GM21528 (cell line): ENCODE measurements around the gene MEIS1.

Experiments used
- ATAC-seq: cut with Tn5 transposase; IDR thresholded peaks from one replicate; pipeline ENCODE4 v1.9.1; 2021; ENCODE audit warnings: mild to moderate bottlenecking, moderate library complexity; ENCODE audit not compliant: unreplicated experiment, low FRiP score

The MEIS1 gene

DNA sequence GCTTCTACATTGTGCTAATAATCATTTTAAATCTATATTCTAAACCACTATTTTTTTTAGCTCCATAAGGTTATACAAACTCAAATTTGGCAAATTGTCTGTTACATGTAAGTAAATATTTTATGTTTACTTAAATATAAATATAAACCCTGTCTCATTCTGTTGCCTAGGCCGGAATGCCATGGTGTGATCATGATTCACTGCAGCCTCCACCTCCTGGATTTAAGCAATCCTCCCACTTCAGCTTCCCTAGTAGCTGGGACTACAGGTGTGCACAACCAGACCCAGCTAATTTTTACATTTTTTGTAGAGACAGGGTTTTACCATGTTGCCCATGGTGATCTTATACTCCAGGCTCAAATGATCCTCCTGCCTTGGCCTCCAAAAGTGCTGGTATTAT is 124.7 kb downstream of the MEIS1 start:
- ATAC-seq: no peak

DNA sequence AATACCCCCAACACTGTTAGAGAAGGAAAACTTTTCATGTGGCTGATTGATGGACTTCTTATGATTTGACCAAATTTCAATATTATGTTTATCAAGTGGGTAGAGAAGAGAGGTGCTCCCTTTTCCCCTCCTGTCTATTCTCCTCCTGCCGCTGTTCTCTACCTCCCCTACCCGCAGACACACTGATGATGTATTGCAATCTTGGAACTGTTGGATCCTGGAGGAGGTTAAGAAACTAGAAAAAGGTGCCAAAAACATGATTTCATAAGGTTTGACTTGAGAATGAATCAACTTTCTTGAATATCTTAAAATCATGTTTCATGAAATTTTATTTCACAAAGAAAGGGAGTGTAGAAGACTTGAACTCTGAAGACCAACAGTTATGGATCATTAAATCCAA is 125.8 kb downstream of the MEIS1 start:
- ATAC-seq: no peak

DNA sequence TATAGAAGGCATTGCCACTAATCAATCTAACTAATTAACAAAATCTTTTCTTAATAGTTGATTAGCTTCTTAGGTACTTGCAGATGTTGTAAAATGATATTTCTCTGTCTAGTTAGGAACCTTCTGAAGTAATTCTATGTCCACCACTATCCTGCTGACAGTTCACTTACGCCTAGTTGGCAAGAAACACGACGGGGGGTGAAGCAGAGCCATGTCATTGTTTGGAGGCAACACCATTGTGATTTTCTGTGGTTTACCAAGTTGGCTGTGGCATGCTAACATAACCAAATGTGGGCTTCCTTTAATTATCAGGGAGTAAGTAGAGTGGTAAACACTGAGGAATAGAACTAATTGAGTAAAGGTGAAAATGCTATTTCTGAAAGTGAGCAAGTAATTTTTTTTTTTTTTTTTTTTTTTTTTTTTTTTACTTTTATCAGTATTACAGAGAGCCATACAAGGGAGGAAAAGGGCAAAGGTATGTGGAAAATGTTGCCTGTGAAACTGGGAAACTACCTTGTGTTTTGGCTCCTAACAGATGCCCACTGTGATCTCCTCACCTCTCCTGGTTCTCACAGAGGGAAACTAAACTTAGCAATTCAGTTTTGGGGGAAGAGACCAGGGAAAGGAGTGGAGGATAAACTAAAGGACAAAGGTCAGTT is 126.8 kb downstream of the MEIS1 start:
- ATAC-seq: no peak

DNA sequence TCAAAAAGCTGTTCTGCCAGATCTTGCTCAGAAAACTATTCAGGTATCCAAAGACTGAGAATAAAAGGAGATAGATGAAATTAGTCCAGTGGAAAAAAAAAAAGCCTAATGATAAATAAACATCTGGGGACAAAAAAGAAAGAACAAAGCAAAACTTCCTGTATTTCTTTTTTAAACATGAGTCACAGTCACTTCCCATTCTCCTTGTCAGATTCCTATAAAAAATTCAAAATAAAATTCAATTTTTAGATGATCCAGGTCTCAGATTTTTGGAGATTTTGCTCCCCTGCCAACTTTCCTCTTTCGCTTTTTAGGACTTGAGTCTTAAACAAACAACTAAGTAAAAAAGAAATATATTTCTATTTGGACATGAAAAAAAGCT is 127.4 kb downstream of the MEIS1 start:
- ATAC-seq: no peak

GRCh38 chr2:66563473-66563872 is 128.5 kb downstream of the MEIS1 start:
- ATAC-seq: no peak

- no peak for ATAC-seq
Measured at GRCh38 chr2:66565291-66565690, 130.4 kb downstream of the MEIS1 start.

- no peak for ATAC-seq
Measured at GRCh38 chr2:66566726-66567399, 131.9 kb downstream of the MEIS1 start.

- no peak for ATAC-seq
Measured at GRCh38 chr2:66567729-66568128, 132.8 kb downstream of the MEIS1 start.

GRCh38 chr2:66568650-66569300 is 133.8 kb downstream of the MEIS1 start:
- no peak for ATAC-seq

DNA sequence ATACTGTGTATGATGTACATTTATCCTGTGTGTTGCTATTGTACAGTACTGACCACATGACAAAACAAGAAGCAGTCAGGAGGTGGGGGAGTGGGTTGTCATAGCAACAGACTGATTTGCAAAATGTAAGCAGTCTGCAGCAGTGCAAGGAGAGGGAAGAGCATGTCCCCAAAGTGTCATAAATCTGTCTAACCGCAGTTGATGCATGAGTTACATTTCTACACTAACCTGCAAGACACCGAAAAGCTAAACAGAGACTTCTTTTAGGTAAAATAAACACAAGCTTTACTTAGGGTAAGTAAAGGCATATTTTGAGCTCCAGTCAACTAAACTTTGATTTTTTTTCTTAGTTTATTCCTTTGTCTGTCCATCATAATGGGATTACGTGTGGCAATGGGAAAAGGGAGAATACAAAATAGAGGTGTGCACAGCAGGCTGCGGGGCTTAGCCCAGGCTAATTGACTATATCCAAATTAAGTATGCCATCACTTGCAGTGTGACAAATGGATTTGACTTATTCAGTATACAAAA is 134.5 kb downstream of the MEIS1 start:
- no peak for ATAC-seq

- ATAC-seq: no peak
Measured at GRCh38 chr2:66569974-66570373, 135.0 kb downstream of the MEIS1 start.

DNA sequence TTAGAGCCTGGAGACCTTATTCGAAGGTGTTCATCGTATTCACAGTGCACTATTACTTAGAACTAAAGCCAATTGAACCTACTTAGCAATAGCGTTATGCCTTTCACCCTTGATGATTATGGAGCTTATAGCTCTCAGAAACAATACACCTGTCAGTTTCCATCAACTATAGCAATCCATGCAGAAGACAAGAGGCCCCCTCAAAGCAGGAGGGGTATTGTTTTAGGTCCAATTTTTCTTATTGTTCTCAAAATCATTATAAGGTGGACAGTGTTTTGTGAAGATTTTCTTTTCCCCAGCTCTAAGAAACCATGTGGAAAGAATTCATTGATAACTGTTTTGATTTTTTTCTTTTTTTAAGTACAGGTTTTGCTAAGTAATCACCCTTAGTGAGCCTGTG is 135.5 kb downstream of the MEIS1 start:
- no peak for ATAC-seq

DNA sequence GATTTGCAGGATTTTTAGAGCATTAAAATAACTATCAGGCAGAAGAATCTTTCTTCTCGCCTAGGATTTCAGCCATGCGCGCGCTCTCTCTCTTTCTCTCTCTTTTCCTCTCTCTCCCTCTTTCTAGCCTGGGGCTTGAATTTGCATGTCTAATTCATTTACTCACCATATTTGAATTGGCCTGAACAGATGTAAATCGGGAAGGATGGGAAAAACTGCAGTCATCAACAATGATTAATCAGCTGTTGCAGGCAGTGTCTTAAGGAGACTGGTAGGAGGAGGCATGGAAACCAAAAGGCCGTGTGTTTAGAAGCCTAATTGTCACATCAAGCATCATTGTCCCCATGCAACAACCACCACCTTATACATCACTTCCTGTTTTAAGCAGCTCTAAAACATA is 137.0 kb downstream of the MEIS1 start:
- ATAC-seq: no peak

- no peak for ATAC-seq
Measured at GRCh38 chr2:66572391-66572790, 137.5 kb downstream of the MEIS1 start.

DNA sequence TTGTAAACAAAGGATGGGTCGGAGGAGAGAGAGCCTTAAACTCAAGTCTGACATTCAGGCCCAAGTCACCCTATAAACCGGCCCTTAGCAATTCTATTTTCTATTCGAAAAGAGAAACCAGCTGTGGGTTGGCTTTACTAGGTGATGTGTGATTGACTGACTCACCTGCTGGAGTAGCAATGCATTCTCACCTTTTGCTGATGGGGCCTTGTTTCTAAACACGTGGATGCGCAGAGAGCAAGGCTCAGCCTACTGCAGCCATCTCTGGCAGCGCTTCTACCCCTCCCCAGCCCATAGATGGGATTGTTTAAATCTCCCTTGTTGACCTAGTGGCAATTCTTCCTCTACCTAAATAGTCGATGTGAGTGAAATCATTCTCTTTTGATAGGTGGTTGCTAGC is 138.5 kb downstream of the MEIS1 start:
- no peak for ATAC-seq

DNA sequence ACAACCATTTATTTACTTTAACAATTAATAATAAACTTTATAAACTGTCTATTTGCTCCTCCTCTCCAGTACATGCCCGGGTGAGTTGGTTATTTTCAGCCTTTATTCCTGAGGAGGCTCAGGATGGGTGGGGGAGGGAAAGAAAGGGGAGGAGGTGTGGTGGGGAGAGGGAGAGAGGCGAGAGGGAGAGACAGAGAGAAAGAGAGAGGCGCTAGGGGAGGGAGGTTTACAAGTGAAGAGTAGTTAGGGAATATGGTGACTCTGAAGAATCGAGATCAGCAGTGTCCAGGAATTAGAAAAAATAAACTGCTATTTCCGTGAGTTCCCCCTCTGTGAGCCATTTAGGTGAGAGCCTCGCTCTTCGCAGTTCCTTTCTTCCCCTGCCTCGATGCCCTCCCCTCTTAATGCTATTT is 138.9 kb downstream of the MEIS1 start:
- ATAC-seq: no peak

DNA sequence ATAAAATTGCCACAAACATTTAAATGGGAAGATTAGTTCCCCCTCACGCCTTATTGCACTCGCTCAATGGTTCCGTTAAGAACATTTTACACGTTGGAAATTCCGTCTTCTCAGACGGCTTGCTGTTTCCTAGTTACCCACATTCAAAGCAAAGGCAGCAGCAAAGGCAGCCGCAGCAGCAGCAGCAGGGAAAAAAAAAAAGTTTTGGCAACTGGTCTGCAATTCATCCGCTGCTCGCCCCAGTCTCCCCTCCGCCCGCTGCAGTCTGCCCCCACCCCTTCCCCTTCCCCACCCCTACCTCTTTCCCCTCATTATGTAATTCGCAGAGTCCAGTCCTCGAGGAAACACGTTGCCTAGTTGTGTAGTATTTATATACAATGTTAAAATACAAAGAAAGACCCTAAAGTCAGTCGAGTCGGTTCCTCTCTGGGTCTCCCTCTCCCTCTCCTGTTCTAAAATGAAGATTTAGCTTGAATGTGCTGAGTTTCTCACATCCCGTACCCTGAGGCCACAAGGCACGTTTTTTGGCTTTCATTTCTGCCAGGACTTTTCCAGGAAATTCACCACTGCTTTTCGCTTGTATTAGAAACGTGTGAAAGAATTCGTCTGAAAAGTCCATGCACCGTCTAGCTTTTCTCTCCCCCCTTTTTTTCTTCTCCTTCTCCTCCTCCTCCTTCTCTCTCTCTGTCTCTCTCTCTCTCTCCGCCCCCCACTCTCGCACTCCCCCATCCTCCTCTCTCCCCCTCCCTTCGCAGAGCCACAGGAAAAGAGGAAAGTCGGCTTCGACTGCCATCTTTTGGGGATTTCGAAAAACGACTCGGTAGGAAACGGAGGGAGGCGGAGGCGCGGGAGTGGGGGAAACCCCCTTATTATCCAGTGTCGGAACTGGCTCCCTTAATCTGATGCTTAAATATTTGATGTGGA is 140.0 kb downstream of the MEIS1 start:
- ATAC-seq: no peak

GRCh38 chr2:66575625-66576310 is 140.8 kb downstream of the MEIS1 start:
- no peak for ATAC-seq

GRCh38 chr2:66576311-66576560 is 141.3 kb downstream of the MEIS1 start:
- ATAC-seq: no peak

- ATAC-seq: no peak
Measured at GRCh38 chr2:66576561-66577320, 141.8 kb downstream of the MEIS1 start.
